Activated naive CD8-positive, alpha-beta T cell treated with anti-CD3 and anti-CD28 coated beads, Interleukin-2, amount 50 U/mL, for 24 hours (primary cell): Measurements from ENCODE around the gene FGF9.

ENCODE experiments used
- ATAC-seq: fragments of 150-1000 bp; cut with Tn5 transposase; one replicate; pipeline ENCODE4 v1.10.0; 2021
- DNase-seq: peaks from one replicate; pipeline ENCODE4 v3.0.0; 2021
- H3K27ac Mint-ChIP-seq: one replicate; pipeline ENCODE4 v1.8.0; 2021; ENCODE audit warnings: mild to moderate bottlenecking, mixed read lengths
- H3K27me3 Mint-ChIP-seq: one replicate; pipeline ENCODE4 v1.8.0; 2021; ENCODE audit warnings: mixed read lengths
- H3K36me3 Mint-ChIP-seq: one replicate; pipeline ENCODE4 v1.8.0; 2021; ENCODE audit warnings: low read depth, mixed read lengths
- H3K4me1 Mint-ChIP-seq: one replicate; pipeline ENCODE4 v1.8.0; 2021; ENCODE audit warnings: mixed read lengths
- H3K4me3 Mint-ChIP-seq: one replicate; pipeline ENCODE4 v1.8.0; 2021; ENCODE audit warnings: mild to moderate bottlenecking, moderate library complexity, mixed read lengths
- H3K9me3 Mint-ChIP-seq: one replicate; pipeline ENCODE4 v1.8.0; 2021; ENCODE audit warnings: mixed read lengths

The FGF9 gene

GRCh38 chr13:21670006-21670882 is 629 bp upstream of the FGF9 start:
- peak; percentile 66 for DNase-seq
- peak; percentile 29 for ATAC-seq
- H3K9me3 Mint-ChIP-seq, result no peaks in the 10 kb centered on the region
- no peaks in the 10 kb centered on the region for H3K36me3 Mint-ChIP-seq
- peaks cover 51% of the 10 kb centered on the region for H3K4me1 Mint-ChIP-seq
- H3K4me3 Mint-ChIP-seq, result peak overlapping the region; percentile 84
- H3K27me3 Mint-ChIP-seq, result peaks cover 45% of the 10 kb centered on the region
- H3K27ac Mint-ChIP-seq, result no peak overlapping the region

- no peak overlapping the region for H3K27ac Mint-ChIP-seq
- H3K9me3 Mint-ChIP-seq, result no peaks in the 10 kb centered on the region
- ATAC-seq, result no peak
- DNase-seq, result no peak
- H3K4me1 Mint-ChIP-seq, result peaks cover 55% of the 10 kb centered on the region
- H3K4me3 Mint-ChIP-seq, result peak overlapping the region; percentile 84
- peaks cover 58% of the 10 kb centered on the region for H3K27me3 Mint-ChIP-seq
- H3K36me3 Mint-ChIP-seq, result no peaks in the 10 kb centered on the region
Measured at GRCh38 chr13:21671620-21672286, 880 bp downstream of the FGF9 start.

GRCh38 chr13:21672287-21672680 is 1.4 kb downstream of the FGF9 start:
- peak overlapping the region; percentile 53 for H3K4me3 Mint-ChIP-seq
- peaks cover 60% of the 10 kb centered on the region for H3K27me3 Mint-ChIP-seq
- DNase-seq, result no peak
- no peak overlapping the region for H3K27ac Mint-ChIP-seq
- no peak for ATAC-seq
- peaks cover 55% of the 10 kb centered on the region for H3K4me1 Mint-ChIP-seq
- H3K9me3 Mint-ChIP-seq, result no peaks in the 10 kb centered on the region
- H3K36me3 Mint-ChIP-seq, result no peaks in the 10 kb centered on the region

- Mint-ChIP-seq H3K4me1 (peaks cover 54% of the 10 kb centered on the region), H3K27ac (no peak overlapping the region), H3K9me3 (no peaks in the 10 kb centered on the region), H3K4me3 (peak overlapping the region; percentile 53), H3K36me3 (no peaks in the 10 kb centered on the region), H3K27me3 (peaks cover 58% of the 10 kb centered on the region)
- no peak for DNase-seq
- ATAC-seq, result no peak
Measured at GRCh38 chr13:21672796-21673538, 2.1 kb downstream of the FGF9 start.

- H3K4me1 Mint-ChIP-seq, result peaks cover 52% of the 10 kb centered on the region
- H3K9me3 Mint-ChIP-seq, result no peaks in the 10 kb centered on the region
- no peaks in the 10 kb centered on the region for H3K36me3 Mint-ChIP-seq
- H3K27me3 Mint-ChIP-seq, result peaks cover 53% of the 10 kb centered on the region
- ATAC-seq, result no peak
- peak overlapping the region; percentile 53 for H3K4me3 Mint-ChIP-seq
- H3K27ac Mint-ChIP-seq, result no peak overlapping the region
- peak; percentile 20 for DNase-seq
Measured at GRCh38 chr13:21673539-21673788, 2.6 kb downstream of the FGF9 start.

GRCh38 chr13:21673789-21674489 is 3.1 kb downstream of the FGF9 start:
- DNase-seq (peak; percentile 50), ATAC-seq (no peak)
- H3K4me1 Mint-ChIP-seq, result peaks cover 47% of the 10 kb centered on the region
- no peaks in the 10 kb centered on the region for H3K36me3 Mint-ChIP-seq
- peak overlapping the region; percentile 75 for H3K4me3 Mint-ChIP-seq
- H3K27ac Mint-ChIP-seq, result no peak overlapping the region
- H3K27me3 Mint-ChIP-seq, result peaks cover 48% of the 10 kb centered on the region
- no peaks in the 10 kb centered on the region for H3K9me3 Mint-ChIP-seq

- Mint-ChIP-seq H3K27ac (no peak overlapping the region), H3K9me3 (no peaks in the 10 kb centered on the region), H3K4me1 (peaks cover 41% of the 10 kb centered on the region), H3K4me3 (peak overlapping the region; percentile 76), H3K27me3 (peaks cover 46% of the 10 kb centered on the region), H3K36me3 (no peaks in the 10 kb centered on the region)
- DNase-seq (peak; percentile 22), ATAC-seq (no peak)
Measured at GRCh38 chr13:21674490-21675009, 3.7 kb downstream of the FGF9 start.

GRCh38 chr13:21675095-21675991 is 4.5 kb downstream of the FGF9 start:
- Mint-ChIP-seq H3K27me3 (peaks cover 45% of the 10 kb centered on the region), H3K36me3 (no peaks in the 10 kb centered on the region), H3K9me3 (no peaks in the 10 kb centered on the region), H3K27ac (no peak overlapping the region), H3K4me1 (peaks cover 39% of the 10 kb centered on the region), H3K4me3 (peak overlapping the region; percentile 76)
- ATAC-seq (no peak), DNase-seq (peak; percentile 52)

- no peak overlapping the region for H3K27ac Mint-ChIP-seq
- peaks cover 29% of the 10 kb centered on the region for H3K4me1 Mint-ChIP-seq
- H3K9me3 Mint-ChIP-seq, result no peaks in the 10 kb centered on the region
- H3K4me3 Mint-ChIP-seq, result no peak overlapping the region
- peaks cover 39% of the 10 kb centered on the region for H3K27me3 Mint-ChIP-seq
- H3K36me3 Mint-ChIP-seq, result no peaks in the 10 kb centered on the region
- peak; percentile 23 for DNase-seq
- peak; percentile 27 for ATAC-seq
Measured at GRCh38 chr13:21676611-21677021, 5.7 kb downstream of the FGF9 start.

- DNase-seq, result no peak
- H3K27ac Mint-ChIP-seq, result no peak overlapping the region
- H3K4me3 Mint-ChIP-seq, result no peak overlapping the region
- H3K36me3 Mint-ChIP-seq, result no peaks in the 10 kb centered on the region
- H3K9me3 Mint-ChIP-seq, result no peaks in the 10 kb centered on the region
- ATAC-seq, result no peak
- H3K4me1 Mint-ChIP-seq, result peaks cover 23% of the 10 kb centered on the region
- H3K27me3 Mint-ChIP-seq, result peaks cover 36% of the 10 kb centered on the region
Measured at GRCh38 chr13:21677075-21677623, 6.3 kb downstream of the FGF9 start.

- ATAC-seq (no peak), DNase-seq (no peak)
- H3K4me1 Mint-ChIP-seq, result peaks cover 17% of the 10 kb centered on the region
- no peak overlapping the region for H3K27ac Mint-ChIP-seq
- no peaks in the 10 kb centered on the region for H3K9me3 Mint-ChIP-seq
- no peak overlapping the region for H3K4me3 Mint-ChIP-seq
- no peaks in the 10 kb centered on the region for H3K36me3 Mint-ChIP-seq
- peaks cover 5% of the 10 kb centered on the region for H3K27me3 Mint-ChIP-seq
Measured at GRCh38 chr13:21683034-21683733, 12.3 kb downstream of the FGF9 start.

GRCh38 chr13:21684576-21684975 is 13.7 kb downstream of the FGF9 start:
- ATAC-seq (no peak), DNase-seq (no peak)
- Mint-ChIP-seq H3K9me3 (no peaks in the 10 kb centered on the region), H3K4me1 (peaks cover 17% of the 10 kb centered on the region), H3K27ac (no peak overlapping the region), H3K36me3 (no peaks in the 10 kb centered on the region), H3K4me3 (no peak overlapping the region), H3K27me3 (peaks cover 3% of the 10 kb centered on the region)
